Activated CD4-positive, alpha-beta T cell treated with anti-CD3 and anti-CD28 coated beads, Interleukin-2, amount 50 U/mL, for 4 hours (primary cell): ENCODE results near the gene CMIP.
"Not testable (repeated sequence)": the region's sequence is repeated elsewhere in the genome, so short reads cannot be mapped to it uniquely, and the experiment has no call there.

Experiments used
- DNase-seq, 2 experiments: peaks; one replicate each; pipeline ENCODE4 v3.0.0-alpha.2; 2020

Gene CMIP

DNA sequence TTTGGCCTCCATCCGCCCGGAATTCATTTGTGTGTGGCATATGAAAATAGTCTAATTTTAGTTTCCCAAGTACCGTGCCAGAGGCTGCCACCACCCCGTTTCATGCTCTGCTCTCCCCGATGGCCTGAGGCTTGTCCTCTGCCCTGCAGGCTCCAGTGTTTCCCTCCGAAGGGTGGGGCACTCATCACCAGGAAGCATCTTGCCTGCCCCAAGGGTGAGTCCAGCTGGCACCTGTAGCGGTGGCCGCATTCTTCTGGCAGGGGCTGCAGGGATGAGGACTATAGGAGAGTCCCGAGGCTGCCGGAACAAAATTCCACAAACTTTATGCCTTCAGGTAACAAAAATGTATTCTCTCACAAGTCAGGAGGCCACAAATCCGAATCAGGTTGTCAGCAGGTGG lies 23.1 kb upstream of the CMIP start:
- no peak for DNase-seq

- not testable (repeated sequence) for DNase-seq
Measured at GRCh38 chr16:81422153-81422552, 22.5 kb upstream of the CMIP start.

GRCh38 chr16:81424771-81425170 lies 19.8 kb upstream of the CMIP start:
- no peak for DNase-seq

DNA sequence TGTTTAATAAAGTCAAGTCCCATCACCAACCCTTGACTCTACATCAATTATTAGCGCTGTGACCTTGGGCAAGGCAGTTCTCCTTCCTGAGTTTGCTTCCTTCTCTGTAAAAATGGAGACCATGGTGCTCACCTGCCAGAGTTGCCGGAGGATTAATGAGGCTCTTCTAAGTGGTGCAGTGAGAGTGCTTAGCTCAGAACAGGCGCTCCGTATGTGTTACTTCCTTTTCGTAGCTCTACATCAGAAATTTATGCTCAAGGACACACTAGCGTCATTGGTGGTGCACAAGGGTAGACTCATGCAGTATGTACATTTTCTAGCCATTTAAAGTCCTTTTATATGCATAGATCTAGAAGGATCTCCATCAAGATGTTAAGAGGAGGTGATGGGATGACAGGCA lies 17.4 kb upstream of the CMIP start:
- no peak for DNase-seq

DNA sequence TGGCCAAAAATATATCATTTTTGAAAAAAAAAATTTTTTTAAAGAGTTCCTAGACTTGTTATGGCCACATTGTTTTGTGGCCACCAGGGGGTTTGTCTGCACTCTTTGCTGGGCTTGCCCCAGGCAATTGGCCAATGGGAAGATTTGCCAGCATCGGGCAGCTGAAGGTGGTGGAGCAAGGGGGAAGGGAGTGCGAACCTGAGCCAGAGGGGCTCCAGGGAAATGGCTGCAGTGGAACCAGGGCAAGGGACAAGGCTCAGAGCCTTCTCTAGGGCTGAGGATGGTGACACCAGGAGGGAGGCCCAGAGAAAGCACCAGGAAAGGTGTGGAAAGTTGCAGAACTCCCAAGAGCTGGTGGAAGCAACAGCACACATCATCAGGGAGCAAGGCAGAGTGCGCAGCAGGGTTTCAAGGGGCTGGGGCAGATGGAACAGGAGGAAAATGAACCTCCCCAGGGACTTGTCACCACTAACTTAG lies 15.5 kb upstream of the CMIP start:
- no peak for DNase-seq

DNA sequence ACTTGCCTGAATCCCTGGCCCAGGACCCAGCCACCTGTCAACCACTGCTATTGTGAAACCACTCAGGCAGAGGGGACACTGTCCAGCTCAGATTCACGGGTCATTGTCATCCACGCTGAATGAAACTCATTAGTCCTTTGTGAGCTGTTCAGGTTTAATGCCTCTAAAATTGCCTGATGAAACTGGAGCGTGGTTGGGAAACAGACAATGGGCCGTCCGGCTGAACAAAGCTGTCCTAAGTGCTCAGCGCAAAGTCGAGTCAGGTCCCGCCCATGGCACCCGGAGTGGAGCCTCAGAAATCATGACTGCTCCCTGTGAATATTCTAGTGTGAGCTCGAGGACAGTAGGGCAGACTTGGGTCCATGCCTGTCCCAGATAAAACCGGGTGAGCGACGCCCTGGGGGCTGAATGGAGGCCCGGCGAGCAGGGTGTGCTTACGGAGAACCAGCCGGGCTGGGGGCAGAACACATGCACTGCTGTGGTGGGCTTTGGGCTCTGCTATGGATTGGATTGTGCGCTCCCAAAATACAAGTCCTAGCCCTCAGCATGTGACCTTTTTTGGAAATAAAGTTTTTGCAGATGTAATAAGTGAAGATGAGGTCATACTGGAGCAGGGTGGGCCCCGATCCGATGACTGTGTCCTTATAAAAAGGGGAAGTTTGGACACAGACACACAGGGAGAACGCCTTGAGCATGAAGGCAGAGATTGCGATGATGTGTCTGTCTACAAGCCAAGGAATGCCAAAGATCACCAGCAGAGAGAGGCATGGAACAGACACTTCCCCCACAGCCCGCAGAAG lies 12.9 kb upstream of the CMIP start:
- DNase-seq = no peak

- DNase-seq = no peak
Measured at GRCh38 chr16:81432937-81433557, 11.6 kb upstream of the CMIP start.

GRCh38 chr16:81435103-81435502 lies 9.5 kb upstream of the CMIP start:
- DNase-seq = no peak

GRCh38 chr16:81435567-81435966 lies 9.0 kb upstream of the CMIP start:
- DNase-seq = no peak

DNA sequence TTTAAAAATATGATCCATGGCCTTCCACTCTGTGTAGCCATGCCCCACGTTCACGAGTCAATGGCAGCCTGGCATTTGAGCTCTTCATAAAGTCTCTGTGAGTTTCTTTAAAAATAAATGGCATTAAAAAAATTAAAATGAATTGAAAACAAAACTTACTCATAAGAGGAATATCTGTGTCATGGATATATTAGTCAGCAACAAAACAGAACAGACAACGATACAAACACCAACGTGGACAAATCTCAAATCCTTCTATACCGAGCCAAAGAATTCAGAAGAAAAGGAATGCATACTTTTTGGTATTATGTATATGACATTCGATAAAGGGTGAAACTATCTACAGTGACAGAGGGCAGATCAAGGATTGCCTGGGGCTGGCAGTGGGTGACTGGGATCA lies 8.2 kb upstream of the CMIP start:
- no peak for DNase-seq

DNA sequence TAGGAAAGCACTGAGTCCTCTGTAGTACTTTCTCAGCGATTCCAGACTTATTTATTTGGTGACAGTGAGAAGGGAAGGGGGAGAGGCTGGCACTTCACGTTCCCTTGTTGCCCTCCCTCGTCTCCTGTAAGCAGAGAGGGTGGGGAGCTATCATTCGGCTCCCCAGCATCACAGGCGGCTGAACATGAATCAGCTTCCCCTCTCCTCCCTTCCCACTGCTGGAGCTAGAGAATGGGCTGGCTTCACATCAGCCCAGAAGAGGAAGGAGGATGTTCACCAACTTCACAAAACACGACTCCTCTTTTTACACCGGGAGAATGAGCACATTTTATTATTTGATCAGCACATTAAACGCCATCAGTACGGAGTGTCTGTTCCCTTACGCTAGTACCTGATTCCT lies 6.7 kb upstream of the CMIP start:
- DNase-seq = no peak

GRCh38 chr16:81440888-81441761 lies 3.5 kb upstream of the CMIP start:
- no peak for DNase-seq

- no peak for DNase-seq
Measured at GRCh38 chr16:81442220-81442915, 2.2 kb upstream of the CMIP start.

DNA sequence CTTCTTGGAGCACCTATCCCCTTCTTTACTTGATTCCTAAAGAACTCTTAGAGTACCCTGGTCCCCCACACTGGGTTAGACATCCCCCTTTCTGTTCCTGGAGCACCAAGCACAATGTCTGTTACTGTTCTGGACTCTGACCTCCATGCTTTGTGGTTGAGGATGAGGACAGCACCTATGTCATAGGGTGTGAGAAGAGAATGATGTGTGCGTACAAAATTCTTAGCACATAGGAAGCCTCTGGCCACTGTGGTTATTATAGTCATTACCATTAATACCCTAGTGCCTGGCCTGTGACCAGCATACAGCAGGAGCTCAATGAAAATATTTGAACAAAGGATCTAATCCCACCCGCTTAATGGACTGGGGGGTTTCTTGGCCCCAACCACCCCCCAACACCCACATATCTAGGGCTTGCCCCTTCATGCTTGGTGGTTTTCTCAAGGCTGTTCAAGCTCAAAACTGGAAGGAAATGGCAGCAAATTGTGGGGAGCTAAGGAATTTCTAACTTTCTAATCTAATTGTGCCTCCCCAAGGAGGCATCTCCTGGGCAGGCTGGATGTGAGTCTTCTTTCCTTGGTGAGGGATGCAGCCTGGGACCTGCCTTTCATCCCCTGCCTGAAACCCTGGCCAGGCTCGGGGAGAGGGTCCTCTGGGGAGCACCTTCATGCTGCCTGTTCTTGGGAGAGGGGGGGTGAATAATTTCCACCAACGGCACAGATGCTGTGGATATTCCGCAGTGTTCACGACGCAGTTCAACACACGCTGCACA lies 1.5 kb upstream of the CMIP start:
- no peak for DNase-seq

DNA sequence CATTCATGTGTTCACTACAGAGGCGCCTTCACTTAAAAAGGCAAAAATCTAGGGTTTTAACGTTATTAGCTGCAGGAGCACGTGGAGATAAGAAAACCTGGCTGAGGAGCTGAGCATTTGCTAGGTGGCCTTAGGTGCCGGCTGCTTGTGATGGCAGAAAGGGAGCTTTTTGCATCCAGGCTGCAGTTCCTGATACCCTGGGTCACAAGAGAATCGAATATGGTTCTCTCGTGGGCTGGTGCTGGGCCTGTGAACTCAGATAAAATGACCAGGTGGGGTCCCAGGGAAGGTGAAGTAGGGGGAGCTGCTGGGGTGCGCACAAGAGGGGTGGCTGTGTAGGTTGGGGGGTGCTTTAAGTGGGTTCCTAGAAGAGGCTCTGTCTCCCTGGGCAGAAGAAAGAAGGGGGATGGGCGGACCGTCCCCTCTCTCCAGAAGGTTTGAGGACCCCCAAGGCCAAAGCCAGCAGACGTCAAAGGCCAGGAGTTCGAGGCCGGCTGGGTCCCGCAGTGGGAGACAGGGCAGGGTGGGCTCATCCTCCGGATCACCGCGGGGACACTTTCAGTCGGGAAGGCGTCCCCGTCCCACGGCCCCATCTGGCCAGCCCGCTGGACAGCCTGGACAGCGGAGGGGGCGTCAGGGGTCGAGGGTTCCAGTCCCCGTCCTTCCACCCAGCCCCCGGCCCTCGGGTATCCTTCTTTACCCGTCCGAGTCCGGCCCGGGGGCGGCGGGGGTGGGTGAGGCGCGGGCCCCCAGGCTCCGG lies 740 bp upstream of the CMIP start:
- DNase-seq = no peak

GRCh38 chr16:81445143-81445961 lies 744 bp downstream of the CMIP start:
- no peak for DNase-seq

GRCh38 chr16:81445966-81446906 lies 1.6 kb downstream of the CMIP start:
- no peak for DNase-seq

- no peak for DNase-seq
Measured at GRCh38 chr16:81446907-81447268, 2.3 kb downstream of the CMIP start.

DNA sequence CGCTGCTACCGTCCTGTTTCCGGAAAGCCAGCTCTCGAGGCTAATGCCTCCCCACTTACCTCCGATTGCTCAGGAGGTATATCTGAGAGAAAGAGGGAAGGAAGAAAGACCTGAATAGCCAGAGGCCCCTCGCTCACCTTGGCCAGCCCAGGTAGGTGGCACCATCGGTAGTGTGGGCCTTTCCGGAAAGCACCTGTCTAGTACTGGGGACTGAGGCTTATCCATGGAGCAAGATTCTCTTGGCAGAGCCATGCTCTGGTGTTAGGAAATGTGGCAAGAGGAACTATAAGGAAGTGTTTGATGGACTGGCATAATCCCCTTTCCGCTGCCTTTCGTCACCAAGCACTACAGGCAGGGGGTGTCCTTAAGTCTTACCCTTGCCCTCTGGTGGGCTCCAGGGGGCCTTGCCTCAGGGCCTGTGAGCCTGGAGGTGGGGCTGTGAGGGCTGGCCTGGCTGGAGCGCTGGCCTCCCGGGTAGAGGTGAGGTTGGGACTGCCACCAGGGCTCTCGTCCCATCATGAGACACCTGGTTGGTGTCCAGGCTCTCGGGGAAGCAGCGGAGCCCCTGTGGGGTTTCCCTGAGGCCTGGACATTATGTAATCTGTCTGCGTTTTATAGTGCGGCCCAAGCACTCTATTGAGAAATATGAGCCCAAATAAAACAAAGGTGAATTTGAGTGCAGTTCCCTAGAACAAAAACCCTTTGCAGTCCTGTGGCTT lies 2.9 kb downstream of the CMIP start:
- no peak for DNase-seq
